Stimulated activated CD8-positive, alpha-beta memory T cell treated with anti-CD3 and anti-CD28 coated beads, Interleukin-12 subunit alpha, Interleukin-12 subunit beta, amount 100 ng/mL, for 1 hour (primary cell): ENCODE results near the gene ZBTB48.
"Not testable (repeated sequence)": the region's sequence is repeated elsewhere in the genome, so short reads cannot be mapped to it uniquely, and the experiment has no call there.

Experiments
- DNase-seq: peaks from one replicate; pipeline ENCODE4 v3.0.0-alpha.2; 2020; ENCODE audit warnings: low read depth

Gene ZBTB48

DNA sequence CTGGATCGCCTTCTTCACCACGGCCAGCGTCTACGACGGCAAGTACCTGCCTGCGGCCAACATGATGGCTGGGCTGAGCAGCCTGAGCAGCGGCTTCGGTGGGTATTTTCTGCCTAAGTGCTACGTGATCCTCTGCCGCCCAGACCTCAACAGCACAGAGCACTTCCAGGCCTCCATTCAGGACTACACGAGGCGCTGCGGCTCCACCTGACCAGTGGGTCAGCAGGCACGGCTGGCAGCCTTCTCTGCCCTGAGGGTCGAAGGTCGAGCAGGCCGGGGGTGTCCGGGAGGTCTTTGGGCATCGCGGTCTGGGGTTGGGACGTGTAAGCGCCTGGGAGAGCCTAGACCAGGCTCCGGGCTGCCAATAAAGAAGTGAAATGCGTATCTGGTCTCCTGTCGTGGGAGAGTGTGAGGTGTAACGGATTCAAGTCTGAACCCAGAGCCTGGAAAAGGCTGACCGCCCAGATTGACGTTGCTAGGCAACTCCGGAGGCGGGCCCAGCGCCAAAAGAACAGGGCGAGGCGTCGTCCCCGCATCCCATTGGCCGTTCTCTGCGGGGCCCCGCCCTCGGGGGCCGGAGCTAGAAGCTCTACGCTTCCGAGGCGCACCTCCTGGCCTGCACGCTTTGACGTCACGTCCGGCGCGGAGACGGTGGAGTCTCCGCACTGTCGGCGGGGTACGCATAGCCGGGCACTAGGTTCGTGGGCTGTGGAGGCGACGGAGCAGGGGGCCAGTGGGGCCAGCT is at the start of gene ZBTB48:
Gene ZBTB48 (plus strand): TSS at position 621 of the 745 bp plus-strand sequence. CDS start 616 bp downstream, outside the sequence.
- DNase-seq, result peak; percentile 95

DNA sequence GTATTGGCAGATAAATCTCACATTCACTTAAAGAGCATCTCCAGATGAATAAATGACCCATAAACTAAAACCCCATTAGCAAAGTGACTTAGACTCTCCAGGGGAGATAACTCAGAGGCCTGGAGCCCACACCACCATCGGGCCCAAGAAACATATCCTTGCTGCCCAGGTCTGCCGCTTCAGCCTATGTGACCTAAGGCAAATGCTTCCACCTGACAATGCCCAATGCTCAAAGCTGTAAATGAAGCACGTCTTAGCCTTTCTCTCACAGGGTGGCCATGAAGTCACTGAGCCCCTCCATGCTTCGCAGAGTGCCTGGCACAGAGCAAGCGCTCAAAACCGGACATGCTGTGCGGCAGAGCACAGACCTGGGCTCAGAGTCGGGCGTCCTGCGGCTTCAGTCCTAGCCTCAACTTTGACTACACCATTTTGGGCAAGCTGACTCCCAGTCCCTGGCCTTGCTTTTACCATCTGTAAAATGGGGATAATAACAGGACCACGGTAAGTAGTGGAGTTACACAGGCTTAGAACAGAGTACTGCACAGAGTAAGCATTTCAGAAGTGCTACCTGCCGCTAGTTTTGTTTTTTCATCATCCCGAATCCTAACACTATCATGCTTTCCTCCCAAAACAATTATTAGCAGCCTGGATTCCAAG is 49.2 kb upstream of the ZBTB48 start:
- DNase-seq, result no peak

DNA sequence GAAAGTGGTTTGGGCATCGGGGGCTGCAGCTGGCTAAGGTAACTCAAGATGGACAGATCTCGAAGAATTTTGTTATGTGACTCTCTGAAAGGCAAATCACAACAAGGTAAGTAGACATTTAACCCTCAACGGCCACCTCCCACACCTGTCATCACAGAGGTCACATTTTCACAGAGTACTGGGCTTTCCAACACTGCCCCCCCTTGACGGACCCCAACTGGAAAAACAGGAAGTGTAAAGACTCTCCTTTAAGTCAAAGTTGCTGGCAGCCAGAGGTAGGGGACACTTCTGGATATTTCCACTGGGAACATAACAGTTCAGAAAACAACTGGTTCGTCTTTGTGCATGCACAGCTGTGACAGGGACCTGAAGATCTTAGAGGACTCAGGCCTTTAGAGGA is 47.8 kb upstream of the ZBTB48 start:
- no peak for DNase-seq

DNA sequence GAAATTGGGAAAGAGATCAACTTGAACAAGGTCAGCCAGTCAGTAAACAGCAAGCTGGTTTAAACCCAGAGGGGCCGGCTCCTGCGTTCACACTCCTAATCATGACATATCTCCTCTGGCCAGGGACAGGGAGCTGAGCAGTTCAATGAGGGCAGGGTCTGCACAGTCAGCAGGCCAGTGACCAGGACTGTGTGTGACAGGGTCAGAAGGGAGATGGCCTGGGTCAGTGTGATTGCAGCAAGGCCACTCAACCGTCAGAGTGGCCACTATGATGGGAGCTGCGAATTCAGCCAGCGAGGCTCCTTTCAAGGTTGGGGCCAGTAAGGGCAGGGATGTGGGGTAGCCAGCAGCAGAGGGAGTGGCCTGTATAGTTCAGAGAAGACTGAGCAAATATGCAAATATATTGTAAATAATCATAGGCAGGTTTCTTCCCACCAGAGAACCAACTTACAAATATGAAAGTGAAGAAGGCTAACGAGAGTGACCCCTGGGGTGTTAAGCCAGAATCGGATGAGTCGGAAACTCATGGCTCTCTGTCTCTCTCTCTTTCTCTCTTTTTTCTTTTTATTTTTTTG is 45.5 kb upstream of the ZBTB48 start:
- no peak for DNase-seq

DNA sequence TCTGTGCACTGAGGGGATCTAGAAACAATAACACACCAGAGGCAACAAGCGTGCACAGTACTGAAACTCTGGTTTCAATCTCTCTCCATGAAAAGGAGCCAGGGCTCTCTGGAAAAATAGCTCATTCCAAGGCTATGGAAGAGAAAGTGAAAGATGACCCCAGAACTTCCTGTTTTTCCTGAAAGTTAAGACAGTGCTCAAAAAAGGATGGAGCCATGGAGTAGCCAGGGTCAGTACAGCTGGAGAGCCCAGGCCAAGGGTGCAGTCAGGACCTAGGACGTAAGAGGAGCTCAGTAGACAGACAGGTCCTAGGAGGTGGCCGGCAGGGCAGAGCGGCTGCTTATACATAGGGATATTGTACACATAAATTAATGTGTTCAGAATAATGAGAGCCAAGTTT is 44.6 kb upstream of the ZBTB48 start:
- no peak for DNase-seq

DNA sequence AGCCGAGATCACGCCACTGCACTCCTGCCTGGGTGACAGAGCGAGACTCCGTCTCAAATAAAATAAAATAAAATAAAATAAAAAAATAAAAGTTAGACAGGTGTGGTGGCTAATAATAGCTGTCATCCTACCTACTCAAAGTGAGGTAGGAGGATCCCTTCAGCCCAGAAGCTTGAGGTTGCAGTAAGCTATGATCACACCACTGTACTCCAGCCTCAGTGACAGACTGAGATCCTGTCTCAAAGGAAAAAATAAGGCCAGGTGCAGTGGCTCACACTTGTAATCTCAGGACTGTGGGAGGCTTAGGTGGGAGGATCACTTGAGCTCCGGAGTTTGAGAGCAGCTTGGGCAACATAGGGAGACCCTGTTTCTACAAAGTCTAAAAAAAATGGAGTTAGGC is 43.5 kb upstream of the ZBTB48 start:
- DNase-seq, result no peak

DNA sequence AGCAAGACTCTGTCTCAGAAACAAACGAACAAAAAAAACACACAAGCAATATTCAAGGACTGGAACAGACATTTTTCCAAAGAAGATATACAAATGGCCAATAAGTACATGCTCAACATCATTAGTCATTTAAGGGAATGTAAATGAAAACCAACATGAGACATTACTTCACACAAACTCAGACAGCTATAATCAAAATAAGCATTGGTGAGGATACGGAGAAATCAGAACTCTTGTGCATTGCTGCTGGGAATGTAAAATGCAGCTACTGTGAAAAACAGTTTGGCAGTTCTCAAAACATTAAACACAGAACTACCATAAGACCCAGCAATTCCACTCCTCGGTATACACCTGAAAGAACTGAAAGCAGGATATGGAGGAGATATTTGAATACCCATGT is 40.8 kb upstream of the ZBTB48 start:
- no peak for DNase-seq

DNA sequence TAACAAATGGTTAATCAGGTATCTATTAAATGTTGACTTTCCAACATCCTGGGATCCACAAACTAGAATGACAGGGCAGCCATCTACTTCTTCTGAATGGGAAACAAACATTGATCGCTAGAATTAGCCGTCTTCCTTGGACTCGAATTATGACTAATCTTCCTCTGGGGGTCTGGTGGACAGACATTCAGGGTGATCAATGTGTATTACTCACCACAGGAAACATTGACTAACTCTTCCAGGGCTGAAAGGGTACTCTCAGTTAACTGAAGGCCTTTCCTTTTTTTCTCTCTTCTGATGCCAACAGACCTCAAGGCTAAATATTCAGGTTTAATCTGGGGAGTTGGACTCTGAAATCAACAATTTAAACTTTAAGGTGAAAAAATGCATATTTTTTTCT is 35.0 kb upstream of the ZBTB48 start:
- DNase-seq, result no peak

DNA sequence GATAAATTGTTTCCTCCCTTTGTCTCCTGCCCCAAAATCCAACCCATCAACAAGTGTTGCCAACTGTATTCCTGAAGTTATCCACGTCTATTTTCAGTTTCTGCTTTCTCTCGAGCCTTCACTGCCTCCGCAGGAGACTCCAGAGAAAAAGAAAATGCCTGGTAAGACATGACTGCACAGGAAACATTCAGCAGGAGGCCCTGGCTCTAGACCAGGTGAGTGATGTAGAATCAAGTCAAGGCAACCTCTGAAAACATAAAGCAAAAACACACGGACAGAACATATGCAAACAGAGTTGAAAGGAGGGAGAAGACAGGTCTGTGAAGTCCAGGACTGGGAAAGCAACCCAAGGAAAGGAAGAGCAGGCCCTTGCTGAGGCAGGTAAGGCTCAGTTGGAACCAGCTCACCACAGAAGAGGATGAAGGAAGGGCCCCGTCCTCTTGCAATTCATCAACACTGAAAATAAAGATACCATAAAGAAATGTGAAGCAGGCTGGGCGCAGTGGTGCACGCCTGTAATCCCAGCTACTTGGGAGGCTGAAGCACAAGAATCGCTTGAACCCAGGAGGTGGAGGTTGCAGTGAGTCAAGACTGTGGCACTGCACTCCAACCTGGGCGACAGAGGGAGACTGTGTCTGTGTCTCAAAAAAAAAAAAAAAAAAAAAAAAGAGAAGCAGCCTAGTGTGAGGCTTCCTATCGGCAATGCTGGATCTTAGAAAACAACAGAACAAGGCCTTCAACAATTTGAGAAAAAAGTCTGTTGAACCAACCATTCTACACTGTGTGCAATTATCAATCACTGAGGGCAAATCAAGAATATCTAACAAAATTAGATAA is 34.3 kb upstream of the ZBTB48 start:
- DNase-seq, result no peak

DNA sequence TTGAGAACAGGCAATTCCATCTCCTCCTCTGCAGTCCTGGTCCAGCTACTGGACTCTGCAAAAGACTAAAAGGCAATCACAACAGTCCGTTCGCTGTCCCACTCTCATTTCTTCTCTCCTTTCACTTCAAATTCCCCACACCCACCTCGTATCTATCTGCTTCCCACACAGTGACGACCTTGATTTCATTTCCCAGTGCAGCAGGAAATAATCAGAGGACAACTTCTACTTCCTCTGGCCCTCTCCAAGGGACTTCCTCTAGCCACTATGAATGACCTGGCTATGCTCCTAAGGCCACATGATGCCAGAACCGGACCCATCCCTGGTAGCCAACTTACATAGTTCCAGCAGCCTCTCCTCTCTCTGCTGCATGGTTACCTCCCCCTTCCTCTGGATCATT is 33.5 kb upstream of the ZBTB48 start:
- DNase-seq, result no peak

DNA sequence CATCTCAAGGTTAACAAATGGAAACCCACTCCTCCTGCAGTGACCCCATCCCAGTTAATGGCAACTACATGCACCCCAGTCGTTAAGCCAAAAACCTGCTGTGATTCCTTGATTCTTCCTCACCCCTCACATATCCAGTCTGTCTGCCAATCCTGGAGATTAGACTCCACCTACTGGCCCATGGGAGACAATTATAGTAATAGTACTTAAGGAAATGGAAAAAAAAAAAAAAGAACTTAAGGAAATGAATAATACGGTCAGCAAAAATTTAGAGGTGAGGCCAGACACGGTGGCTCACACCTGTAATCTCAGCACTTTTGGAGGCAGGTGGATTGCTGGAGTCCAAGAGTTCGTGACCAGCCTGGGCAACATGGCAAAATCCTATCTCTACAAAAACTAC is 32.5 kb upstream of the ZBTB48 start:
- no peak for DNase-seq

DNA sequence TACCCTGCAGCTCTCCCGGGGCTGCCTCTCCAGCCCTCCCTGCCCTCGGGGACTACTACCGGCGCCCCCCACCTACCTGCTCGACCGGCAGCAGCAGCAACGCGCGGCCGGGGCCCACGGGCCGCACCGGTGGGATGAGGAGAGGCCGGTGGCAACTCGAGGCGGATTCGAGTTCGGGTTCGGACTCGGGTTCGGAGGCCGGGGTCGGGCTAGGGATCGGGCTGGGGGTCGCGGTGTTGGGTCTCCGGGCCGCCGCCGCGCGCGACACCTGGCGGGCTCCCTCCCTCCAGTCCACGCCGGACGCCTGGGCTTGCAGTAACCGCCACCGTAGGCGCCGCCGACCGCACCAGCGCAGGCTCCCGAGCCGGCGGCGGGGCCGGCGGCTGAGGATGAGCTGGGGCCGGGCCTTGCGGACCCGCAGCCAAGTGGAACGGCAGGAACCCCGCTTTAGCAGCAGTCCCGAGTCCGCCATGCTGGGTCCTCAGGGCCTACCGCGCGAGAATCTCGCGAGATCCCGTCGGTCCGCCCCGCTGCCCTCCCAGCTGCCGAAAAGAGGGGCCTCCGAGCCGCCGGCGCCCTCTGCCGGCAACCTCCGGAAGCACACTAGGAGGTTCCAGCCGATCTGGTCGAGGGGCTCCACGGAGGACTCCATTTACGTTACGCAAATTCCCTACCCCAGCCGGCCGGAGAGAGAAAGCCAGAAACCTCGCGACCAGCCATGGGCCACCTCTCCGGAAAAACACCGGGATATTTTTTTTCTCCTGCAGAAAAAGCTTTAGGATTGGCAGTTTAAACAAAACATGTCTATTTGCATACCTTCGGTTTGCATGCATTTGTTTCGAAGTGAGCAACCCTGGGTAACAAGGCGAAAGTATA is 25.5 kb upstream of the ZBTB48 start, which contains the start of gene NOL9:
Gene NOL9 (minus strand): TSS at position 483 of the 876 bp plus-strand sequence. CDS start 11 bp downstream, at position 472.
- peak; percentile 89 for DNase-seq

DNA sequence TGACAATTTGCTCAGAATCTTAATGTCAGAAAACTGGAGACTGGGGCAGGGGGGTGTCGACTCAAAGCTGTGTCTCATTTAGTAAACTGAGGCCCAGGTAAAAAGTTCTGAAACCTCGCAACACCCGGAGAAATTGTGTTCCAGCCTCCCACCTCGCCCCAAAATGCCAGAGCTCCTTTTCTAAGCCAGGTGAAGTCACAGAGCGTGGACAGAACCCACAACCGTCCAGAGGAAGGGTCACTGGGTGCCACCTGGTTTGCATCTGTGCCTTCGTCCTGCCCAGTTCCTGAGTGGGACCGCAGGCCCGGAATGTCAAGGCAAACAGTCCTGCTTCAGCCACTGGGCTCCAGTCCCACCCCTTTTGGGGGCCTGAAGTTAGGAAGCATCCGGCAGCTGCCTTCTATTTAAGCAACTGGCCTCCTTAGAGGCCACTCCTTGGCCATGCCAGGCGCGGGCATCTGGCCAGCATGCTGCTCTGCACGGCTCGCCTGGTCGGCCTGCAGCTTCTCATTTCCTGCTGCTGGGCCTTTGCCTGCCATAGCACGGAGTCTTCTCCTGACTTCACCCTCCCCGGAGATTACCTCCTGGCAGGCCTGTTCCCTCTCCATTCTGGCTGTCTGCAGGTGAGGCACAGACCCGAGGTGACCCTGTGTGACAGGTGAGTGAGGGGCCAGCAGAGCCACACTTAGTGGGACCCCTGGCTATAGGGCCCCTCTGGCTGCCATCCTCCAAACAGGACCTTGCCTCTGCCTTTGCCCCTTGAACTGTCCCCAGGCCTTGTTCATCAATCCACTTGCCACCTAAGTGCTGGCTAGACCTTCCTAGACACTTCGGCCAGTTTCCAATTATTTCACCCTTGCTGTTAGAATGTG is 24.7 kb upstream of the ZBTB48 start, which contains the start of gene TAS1R1:
Gene TAS1R1 (plus strand): TSS at position 401 of the 872 bp plus-strand sequence. CDS start 67 bp downstream, at position 468.
- no peak for DNase-seq

DNA sequence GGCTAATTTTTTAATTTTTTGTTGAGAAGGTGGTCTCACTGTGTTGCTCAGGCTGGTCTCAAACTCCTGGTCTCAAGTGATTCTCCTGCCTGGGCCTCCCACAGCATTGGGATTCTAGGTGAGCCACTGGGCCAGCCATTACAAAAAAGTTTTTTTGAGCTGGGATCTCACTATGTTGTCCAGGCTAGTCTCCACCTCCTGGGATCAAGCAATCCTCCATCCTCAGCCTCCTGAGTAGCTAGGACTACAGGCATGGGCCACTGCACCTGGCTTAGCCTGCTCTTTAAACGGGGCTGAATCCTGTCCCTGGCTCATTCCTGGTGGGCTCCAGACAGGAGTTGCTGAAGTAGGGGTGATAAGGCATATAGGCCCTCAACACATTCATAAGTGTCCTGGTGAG is 22.2 kb upstream of the ZBTB48 start:
- DNase-seq, result no peak

DNA sequence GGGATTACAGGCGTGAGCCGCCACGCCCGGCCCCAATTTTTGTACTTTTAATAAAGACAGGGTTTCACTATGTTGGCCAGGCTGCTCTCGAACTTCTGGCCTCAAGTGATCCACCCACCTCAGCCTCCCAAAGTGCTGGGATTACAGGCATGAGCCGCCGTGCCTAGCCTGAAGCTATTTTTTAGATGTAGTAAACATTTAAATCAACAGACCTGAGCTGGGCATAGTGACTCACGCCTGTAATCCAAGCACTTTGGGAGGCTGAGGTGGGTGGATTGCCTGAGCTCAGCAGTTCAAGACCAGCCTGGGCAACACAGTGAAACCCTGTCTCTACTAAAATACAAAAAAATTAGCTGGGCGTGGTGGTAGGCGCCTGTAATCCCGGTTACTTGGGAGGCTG is 20.6 kb upstream of the ZBTB48 start:
- not testable (repeated sequence) for DNase-seq

DNA sequence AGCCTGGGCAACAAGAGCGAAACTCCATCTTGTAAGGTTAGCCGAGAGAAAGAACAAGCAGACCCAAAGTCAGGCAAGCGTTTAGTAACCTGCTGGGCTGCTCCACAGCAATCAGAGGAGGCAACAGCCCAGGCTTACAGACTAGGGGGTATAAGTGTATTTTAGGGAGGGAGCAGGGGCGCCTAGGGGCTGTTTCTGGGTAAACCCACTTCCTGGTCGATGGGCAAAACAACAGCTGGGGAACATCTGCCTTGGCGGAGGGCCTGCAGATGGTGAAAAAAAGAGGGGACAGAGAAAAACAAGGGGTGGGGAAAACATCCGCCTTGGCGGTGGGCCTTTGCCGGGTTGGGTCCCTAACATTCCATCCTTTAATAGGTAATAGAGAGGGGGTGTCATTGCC is 19.5 kb upstream of the ZBTB48 start:
- no peak for DNase-seq

DNA sequence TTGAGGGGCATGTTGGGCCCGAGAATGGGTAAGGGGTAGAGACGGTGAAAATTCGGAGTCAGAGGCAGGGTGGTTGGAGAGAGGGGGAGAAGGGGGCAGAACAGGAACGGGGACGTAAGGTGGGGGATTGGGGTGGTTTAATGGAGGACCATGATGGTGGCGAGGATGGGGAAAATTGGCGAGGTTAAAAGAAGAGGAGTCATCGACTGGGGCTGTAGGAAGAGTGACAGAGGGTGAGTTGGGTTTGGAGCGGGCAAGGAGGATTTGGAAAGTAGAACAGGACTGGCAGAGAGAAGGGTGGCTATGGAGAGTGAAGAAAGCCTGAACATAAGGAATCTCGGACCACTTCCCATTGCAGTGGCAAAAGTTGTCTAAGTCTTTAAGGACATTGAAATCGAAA is 10.8 kb upstream of the ZBTB48 start:
- DNase-seq, result no peak

DNA sequence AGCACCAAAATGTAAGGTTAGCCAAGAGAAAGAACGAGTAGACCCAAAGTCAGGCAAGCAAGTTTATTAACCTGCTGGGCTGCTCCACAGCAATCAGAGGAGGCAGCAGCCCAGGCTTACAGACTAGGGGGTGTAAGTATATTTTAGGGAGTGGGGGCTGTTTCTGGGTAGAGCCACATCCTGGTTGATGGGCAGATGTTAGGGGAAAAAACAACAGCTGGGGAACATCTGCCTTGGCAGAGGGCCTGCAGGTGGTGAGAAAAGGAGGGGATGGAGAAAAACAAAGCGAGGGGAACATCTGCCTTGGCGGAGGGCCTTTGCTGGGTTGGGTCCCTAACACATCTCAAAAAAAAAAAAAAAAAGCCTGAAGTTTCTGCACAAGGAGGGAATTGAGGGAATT is 9.7 kb upstream of the ZBTB48 start:
- DNase-seq, result no peak

DNA sequence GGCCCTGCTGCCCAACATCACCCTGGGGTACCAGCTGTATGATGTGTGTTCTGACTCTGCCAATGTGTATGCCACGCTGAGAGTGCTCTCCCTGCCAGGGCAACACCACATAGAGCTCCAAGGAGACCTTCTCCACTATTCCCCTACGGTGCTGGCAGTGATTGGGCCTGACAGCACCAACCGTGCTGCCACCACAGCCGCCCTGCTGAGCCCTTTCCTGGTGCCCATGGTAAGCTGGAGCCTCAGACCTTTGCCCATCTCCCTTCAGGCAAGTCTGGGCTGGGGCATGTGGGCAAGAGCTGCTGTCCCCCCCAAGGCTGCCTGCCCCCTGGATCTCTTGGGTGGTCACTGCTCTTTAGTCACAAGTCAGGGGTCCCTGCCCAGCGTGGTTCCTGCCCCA is 8.8 kb upstream of the ZBTB48 start:
- no peak for DNase-seq

DNA sequence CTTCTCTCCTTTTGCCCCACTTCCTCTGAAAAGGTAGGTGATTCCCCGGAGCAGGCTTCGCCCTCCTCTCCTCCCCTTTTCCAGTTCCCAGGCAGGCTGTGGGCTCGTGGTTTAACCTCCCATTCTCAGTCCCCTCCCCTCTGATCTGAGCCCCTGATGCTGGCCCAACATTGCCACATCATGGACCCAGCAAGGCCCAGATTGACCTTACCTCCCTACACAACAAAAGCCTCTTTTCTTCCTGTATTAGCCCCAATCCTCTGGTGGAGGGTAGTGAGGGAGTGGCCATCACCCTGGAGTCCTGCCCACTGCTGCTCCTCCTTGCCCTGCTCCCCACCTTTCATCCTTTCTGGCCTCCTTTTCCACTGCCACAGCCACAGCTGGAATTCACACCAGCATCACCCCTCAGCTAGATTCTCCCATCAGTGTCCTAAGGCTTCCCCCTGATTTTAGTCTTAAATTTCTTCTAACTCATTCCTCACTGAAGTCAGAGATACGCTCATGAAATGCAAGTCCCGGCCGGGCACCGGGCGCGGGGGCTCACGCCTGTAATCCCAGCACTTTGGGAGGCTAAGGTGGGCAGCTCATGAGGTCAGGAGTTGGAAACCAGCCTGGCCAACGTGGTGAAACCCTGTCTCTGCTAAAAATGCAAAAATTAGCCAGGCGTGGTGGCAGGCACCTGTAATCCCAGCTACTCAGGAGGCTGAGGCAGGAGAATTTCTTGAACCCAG is 7.0 kb upstream of the ZBTB48 start:
- no peak for DNase-seq
